CD4-positive, alpha-beta T cell treated with Interleukin-17A for 1 hour (primary cell): ENCODE data around the gene KCNA2.

Experiments
- DNase-seq: peaks from one replicate; pipeline ENCODE4 v3.0.0-alpha.2; 2020

KCNA2 gene

DNA sequence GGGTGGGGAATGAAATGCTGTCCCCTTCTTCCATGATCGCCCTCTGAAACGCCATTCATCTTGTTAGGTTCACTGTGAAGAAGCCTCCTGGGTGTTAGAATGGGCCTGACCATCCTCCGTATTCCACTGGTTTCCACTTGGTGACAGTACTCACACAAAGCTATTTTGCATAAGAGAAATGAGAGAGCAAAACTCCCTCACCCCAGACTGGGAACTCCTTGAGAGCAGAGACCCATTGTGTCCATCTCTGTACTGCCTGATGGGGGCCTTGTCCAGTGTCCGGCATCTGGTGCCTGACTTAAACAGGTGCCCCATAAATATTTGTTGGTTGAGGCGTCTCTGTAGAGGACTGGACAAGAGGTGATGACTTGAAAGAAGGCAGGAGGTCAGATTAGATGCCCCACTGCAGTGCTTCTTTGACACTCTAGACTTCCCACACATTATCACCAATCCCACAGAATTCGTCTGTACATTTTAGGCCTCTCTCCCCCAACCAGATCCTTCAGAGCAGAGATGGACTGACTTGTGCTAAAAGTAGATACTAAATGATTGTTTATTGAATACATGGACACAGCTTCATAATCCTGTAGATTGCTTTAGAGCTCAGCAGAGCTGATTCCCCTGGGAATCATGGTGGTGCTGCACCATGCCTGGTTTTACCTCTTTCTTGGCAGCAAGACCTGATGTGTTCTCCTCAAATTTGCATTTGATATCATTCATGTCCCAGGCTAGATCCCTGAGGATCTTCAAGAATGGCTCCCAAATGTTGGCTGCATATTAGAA lies 22.4 kb upstream of the KCNA2 start:
- no peak for DNase-seq

DNA sequence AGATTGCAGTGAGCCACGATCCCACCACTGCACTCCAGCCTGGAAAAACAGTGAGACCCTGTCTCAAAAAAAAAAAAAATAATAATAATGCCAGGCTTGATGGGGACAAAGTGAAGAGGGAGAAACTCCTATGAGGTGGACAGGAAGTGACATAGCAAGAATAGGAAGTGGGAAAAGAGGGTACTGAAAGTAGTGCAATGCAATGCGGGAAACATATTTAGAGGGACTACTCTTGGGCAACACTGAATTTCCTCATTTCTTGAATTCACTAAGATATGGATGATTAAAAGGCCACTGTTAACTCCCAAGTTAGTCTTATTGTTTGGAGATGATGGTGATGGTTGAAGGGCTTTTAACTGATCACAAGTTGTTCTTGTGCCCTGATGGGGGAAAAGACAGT lies 21.6 kb upstream of the KCNA2 start:
- DNase-seq = no peak

DNA sequence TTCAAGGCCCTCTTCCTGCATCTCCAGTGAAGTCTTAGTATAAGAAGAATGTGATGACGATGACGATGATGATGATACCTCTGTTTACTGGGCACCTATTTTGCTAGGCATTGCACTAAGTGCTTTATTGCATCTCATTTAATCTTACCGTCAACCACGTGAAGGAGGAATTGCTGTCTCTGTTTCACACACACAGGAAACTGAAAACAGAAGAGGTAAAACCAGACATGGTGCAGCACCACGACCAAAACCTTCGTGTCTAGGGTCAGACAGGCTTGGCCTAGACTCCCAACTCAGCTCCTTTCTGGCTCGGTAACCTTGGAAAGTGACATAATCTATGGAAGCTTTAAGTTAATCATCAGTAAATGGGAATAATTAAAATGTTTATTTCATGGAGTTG lies 20.7 kb upstream of the KCNA2 start:
- no peak for DNase-seq

DNA sequence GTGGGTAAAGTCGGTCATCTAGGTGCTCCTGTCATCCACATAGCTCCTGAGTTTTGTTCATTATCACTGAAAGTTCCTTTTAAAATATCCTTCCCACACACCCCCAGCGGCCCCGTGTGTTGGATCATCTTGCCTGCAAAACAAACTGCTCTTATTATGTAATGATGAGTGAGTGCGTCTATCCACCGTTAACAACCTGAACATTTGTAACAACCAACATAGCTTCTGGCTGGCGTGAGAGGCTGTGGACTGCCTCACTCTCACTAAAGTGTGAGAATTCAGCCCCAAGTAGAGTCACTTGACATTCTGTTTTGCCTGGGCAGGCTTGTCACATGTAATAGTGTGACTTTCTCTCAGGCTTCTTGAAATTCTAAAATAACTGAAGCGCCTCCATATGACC lies 14.5 kb upstream of the KCNA2 start:
- no peak for DNase-seq

DNA sequence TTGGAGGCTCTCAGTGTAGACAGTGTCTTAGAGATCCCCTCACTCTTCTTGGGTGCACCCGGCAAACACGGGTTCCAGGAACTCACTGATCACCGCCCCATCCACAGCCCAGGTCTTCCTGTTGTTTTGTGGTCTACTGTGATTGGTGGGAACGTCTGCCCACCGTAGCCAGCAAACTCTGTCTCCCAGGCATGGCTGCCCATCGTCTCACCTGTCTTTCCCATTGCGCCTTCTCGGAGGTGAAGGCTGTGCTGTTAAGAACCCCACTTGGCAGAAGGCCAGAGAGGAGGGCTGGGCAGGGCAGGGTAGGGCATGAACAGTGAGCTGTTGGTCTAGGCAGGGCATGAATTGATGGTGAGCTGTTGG lies 14.1 kb upstream of the KCNA2 start:
- peak; percentile 27 for DNase-seq

DNA sequence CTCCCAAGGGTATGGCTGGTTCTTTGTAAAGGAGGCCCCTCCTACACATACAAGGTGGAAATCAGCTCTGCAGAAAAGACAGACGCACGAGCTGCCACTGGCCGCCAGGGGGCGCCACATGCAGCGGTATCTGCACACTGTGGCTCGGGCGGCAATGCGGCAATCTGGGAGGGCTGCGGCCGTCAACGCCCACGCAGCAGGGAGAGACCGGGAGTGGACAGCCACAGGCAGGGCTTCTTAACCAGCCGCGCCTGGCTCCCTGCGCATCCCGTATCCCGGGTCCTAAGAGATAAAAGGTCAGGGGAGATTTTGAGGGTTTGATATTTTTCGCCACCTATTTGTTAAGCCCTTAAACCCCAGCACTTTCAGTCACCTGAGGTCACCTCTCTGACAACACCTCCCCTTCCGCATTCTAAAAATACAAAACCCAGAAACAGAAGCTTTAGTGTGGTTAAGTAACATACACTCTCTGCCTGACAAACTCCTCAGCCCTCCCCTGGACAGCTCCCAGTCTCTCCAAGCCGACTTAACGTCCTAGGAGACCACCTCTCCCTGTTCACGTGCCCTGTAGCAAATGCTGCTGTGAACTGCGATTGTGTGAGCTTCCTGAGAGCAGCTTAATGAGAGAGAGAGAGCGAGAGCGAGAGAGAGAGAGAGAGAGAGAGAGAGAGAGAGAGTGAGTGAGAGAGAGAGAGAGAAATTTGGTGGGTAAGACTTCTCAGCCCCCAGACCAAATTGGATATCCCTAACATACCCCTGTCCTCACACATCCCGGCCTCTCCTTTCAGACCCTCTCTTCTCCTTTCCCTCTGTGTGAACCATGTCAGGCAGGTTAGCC lies 13.5 kb upstream of the KCNA2 start:
- peak; percentile 90 for DNase-seq

DNA sequence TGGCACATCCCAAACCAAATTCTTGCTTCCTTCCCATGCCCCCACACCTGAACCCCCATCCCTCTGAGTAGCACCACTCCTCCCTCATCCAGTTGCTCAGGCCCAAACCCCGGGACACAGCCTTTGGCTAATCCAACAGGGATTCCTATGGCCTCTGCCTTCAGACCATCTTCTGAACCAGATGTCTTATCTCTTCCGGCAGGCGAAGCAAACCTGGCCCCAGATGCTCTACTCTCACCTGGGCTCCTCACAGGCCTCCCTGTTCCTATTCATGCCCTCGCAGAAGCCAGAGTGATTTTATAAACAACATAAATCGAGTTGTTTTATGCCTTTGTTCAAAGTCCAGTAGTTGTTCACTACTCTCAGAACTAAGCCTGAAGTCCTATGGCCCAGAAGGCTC lies 12.5 kb upstream of the KCNA2 start:
- no peak for DNase-seq

DNA sequence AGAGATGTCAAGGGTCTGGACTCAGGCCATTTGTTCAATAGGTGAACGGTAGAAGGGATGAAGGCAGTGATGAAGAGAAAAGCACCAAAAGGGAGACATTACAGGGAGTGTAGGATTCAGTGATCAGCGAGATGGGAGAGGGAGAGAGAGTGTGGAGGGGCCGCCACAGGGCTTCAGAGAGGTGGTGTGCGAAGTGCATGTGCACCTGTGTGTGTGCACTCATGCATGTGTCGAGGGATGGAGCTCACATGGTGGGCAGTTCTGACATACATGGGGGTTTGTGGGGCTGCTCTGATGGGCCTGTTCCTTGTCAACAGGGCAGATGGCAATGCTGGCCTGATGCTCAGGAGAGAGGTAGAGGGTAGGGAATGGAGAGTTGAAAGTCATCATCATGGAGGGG lies 11.4 kb upstream of the KCNA2 start:
- DNase-seq = no peak

DNA sequence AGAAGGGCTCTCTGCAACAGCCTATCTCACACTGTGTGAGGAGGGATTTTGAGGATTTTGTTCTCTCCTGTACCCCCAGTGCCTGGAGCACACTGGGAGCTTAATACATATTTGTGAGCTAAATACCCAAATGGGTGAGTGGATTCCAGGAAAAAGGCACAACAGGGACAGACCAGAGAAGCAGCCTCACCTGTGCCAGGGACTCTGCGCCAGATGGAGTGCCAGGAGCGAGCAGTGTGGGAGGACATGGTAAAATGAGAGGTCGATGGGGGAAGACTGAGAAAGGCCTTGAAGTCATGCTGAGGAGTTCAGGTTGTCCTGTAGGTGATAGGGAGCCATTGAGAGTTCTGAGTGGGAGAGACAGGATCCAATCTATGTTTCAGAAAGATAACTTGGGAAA lies 11.0 kb upstream of the KCNA2 start:
- DNase-seq = no peak

DNA sequence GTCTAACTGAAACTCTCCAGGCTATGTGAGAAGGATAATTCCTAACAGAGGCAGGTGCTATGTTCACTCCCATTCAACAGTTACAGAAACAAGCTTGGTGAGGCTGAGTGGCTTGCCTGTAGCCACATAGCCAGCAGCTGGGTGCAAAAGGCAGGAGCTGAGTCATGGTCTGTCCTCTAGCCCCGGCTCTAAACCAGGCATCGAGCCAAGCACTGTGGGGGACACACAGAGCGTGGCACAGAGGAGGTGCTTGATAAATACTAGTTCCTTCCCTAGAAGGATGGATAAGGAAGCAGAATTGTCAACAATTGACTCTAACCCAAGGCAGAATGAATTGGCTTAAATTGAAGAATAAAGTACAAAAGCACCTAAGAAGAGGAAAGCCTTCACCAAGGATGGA lies 10.4 kb upstream of the KCNA2 start:
- DNase-seq = no peak

DNA sequence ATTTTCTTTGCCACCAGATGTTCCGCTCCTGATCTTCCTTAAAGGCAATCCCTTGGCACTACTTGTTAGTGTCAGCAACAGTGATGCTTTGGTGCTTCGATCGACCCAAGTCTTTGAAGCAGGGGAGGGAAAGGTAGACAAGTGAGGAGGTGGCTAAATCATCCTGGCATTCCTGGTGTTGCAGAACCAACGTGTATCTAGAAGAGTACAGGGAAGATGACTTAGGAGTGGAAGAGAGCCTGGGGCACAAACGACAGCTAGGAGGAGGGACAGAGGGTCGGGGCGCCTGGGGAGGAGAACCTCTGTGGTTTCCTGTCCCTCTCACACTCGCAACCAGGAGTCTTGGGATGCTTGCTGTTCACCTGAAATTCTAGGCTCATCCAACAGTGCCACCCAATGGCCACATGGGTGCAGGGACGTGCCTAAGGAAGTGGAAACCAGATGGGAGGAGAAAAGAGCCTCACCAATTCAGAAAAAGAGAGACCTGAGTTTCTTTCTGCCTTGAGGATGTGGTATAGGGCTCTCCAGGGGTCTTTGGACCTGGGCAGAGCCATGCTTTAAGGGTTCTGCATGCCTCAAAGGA lies 9.5 kb upstream of the KCNA2 start:
- peak; percentile 65 for DNase-seq

DNA sequence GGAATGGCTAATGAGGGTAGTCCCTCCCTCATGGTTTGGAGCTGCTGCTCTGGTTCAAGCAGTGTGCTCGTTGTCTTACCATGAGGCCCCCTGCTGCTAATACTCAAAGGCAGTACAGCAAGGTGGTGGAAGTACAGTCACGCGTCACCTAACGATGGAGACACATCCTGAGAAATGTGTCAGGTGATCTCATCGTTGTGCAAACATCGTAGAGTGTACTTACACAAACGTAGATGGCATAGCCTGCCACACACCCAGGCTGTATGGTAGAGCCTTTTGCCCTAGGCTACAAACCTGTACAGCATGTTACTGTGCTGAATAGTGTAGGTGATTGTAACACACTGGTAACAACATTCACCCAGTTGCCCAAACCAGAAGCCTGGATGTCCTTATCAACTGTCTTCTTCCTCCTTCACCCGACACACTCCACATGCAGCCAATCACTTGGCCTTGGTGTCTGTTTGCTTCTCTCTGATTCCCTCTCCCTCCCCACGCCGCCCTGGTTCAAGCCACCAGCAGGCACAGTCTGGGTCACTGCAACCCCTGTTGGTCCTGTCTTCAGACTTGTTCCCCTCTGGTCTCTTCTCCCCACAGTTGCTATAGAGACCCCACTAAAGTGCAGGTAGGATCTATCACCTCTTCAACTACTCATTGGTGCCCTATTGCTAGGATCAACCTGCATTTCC lies 6.0 kb upstream of the KCNA2 start:
- no peak for DNase-seq

DNA sequence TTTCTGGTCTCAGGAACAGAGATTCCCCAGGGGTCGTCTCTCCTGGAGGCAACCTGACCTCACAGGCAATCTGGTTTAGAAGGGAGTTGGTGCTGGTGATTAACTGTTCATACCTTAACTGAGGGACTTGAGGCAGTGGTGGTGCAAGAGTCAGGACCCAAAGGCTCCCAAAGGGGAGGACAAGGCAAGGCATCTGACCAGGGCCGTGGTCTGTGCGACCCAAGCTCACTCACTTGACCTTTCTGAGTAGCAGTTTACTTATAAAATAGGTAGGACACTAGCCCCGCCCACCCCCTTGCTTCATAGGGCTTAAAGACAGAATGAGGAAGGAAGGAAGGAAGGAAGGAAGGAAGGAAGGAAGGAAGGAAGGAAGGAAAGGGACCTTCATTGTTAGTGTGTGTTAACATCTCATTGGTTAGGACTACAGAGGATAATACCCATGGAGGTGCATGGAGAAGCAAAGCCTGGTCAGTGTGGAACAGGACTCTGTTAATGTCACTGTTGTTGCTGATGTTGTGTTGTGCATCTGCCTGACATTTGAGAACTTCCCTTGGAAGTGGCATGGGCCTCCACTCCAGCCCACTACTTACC lies 4.6 kb upstream of the KCNA2 start:
- DNase-seq = no peak

DNA sequence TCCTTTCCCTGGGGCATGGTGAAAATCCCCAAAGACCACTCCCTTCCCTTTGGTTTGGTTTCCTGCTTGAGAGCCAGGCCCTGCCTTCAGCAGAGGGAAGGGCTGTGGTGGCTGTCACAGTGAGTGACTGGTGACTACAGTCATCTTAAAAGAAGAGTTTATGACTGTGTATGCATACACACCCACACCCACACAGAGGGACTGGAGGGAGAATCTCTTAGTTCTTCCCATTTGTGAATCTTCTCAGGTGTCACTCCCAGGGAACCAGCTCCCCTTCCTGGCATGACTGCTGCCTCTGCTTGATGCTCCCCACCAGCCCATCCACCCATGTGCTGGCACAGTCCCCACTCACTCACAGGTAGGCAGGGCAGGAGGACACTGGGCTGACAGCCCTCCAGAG lies 3.9 kb upstream of the KCNA2 start:
- no peak for DNase-seq

DNA sequence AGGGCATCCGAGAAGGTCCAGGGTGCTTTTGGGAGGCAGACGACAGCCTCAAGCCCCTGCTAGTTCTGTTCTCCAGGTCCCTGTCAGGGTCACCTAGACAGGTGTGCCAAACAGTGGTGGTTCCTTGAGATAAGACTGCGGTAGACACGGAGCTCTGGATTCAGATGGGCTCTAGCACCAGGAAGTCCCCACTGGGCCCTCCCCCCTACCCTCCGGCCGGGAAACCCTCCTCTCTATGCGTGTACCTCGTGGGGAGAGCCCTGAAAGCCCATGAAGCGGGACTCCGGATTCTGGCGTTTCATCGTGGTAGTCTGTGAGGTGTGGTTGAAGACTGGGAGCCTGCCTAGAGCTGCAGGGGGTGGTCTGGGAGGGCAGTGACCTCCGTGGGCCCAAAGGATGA lies 2.1 kb upstream of the KCNA2 start:
- DNase-seq = no peak

DNA sequence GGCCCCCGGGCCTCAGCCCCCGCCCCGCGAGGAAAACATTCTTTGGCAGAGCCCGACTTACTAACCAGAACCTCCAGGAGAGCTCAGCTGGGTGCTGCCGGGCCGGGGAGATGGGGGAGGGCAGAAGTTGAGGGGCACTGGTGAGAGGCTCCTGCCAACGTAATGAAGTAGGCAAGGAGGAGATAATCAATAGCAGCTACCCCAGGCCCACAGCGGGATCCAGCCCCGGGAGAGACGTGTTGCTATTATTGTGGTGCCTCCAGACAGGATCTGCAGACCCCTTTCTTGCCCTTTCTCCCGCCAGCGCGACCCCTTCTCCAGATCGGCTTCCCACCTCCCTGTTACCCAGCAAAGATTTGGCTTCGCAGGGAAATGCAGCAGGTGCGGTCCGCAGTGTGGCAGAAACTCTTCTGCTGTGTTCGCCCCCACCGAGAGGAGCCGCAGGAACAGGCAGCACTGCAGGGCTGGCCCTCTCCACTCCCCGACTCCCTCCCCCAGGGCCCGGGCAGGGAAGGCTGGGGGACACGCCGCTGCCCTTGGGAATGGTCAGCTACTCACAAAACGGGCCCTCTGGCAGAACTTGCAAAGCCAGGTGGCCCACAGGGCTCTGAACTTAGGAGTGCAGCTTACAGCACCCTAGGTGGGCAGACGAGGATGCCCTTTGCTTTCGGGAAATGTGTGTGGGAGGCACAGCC lies 1.5 kb upstream of the KCNA2 start:
- DNase-seq = no peak

DNA sequence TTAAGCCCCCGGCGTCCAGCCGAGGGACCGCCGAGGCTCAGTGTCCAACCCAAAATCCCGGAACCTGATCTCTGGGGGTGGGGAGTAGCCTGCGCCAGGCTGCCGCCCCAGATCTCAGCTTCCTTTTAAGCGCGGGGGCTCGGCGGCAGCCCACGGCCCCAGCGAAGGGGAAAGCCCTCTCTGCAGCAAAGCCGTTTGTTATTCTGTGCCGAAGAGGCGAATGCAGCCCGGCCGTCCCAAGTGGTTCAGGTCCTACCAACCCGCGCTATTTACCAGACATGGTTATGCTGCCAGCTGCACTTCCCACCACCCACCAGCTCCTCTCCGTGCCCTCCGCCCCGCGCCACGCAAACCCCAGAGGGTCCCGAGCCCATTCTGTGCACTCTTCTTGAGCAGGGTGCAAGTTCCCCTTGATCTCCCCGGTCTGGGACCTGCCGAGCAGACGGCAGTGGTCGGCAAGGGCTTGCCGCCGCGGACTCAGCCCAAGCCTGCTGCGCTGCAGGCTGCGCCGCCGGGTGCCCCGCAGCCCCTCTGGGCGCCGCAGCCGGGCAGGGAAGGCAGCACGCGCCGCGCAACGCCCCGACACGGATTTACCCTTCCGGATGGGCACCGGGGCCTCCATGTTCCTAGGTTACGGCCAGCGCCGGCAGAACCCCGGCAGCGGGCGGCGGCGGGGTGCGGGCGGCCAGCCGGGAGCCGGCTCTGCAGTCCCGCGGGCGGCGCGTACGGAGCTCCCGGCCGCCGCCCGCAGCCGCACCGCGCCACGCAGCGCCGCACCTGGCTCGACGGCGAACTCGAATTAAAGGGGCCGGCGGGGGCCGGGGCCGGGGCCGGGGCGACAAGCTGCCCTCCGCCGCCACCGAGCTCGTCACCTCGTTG lies 738 bp upstream of the KCNA2 start:
- DNase-seq = peak; percentile 18

DNA sequence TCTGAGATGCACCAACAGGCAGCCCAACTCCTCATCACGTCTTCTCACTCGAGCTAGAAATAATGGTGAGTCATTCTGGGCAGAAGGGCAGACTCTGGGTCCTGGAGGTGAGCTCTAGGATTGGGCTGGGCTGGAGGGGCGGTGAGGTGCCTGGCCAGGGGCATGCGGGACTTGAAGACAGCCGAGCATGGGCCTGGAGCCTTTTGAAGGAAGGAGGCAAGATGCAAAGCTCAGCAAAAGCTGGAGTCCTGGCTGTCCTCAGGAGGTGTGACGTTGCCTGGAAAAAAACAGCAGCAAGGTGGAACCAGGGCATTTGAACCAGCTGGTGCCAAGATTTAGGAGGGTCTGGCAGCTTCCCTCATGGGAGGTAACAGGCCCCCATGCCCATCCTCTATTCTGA lies 712 bp downstream of the KCNA2 start:
- DNase-seq = no peak

DNA sequence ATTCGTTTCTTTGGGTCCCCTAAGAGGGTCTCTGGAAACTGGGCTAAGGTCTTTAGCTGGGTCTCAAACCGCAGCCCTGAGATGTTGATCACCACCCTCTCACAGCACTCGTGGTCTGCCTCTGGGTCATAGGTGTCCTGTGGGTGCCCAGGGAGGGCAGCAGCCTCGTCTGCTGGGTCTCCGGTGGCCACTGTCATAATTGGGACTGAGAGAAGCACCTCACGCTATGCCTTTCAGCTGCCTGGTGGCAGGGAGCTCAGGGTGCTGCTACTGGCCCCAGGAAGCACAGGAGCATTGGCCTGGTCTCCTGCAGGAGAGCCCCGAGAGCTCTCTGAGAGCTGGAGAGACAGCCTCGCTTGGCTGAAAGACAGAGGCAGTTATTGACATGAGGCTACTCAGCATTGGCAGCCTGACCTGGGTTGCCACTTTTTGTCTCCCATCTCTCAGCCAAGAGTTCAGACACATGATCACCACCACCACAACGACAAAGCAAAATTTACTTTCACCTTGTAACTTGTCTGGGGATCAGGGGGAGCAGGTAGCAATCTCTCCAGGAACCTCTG lies 1.5 kb downstream of the KCNA2 start:
- DNase-seq = no peak

DNA sequence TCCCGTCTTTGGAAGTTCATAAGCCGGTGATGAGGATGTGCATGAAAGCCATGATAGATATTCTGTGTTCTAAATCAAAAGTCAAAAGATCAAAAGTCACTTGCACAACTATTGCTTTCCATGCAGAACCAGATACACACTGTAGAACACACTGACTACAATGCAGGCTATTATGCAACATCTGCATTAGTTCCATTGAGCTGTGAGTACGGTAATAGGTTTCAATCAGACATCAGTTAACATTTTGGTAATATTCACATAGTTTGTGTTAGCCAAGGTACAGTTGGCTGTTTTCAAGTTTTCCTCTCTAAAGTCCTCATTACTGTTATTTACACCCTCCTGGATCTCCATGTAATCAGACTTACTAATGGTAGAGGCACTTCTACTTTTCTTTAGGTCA lies 3.1 kb downstream of the KCNA2 start:
- DNase-seq = no peak

DNA sequence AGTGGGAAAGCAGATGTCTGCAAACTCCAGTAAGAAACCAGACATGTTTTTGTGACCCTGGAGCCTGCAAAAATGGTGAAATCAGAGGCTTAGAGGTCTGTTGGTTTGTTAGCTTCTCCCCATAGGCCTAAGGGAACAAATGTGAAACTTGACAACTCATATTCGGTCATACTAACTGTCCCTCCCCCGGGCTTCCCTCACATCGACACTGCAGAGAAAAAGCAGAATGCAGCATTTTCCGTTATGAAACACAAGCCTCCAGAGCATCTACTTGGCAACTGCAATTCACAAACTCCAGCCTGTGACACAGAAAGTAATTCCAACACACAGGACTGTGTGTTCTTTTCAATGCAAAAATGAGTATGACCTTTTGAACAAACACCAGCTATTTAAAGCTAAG lies 3.7 kb downstream of the KCNA2 start:
- DNase-seq = no peak
